Kidney epithelial cell (primary cell): Measurements from ENCODE around the gene FBXO48. TPM values are rescaled to one million over a fixed set of nuclear protein-coding genes. Genes with fewer than 3 reads are reported as not detected.
A peak's percentile ranks its signal among the peaks of the same experiment; 100 is the strongest.

Experiments
- DNase-seq: peaks from one replicate; pipeline ENCODE4 v3.0.0-alpha.2; 2010; ENCODE audit warnings: low read depth
- H3K27me3 ChIP-seq: 2 replicates; pipeline ENCODE4 v1.6.0; 2011; ENCODE audit warnings: low read length; ENCODE audit not compliant: control insufficient read depth, insufficient read depth
- H3K36me3 ChIP-seq: 2 replicates; pipeline ENCODE4 v1.5.1; 2011; ENCODE audit warnings: low read length; ENCODE audit not compliant: control insufficient read depth, insufficient read depth
- H3K4me3 ChIP-seq: 2 replicates; pipeline ENCODE4 v1.5.1; 2011; ENCODE audit warnings: low read depth, mild to moderate bottlenecking, control low read depth, low read length
- total RNA-seq: library from RNA; depleted of rRNA; stranded (reverse); fragments of >200 nt; gene quantifications from 2 replicates; pipeline ENCODE4 v1.2.3, GENCODE V29; 2015
- TF ChIP-seq, protein P1 (sequence below): IDR thresholded peaks from 2 replicates; pipeline ENCODE4 v1.5.1; 2011; ENCODE audit warnings: mild to moderate bottlenecking, moderate library complexity, low read length, control low read depth, inconsistent platforms; ENCODE audit not compliant: insufficient read depth, poor library complexity, severe bottlenecking

The FBXO48 gene
- total RNA-seq, 1 donor from 2014 or later = 0.54 TPM

DNA sequence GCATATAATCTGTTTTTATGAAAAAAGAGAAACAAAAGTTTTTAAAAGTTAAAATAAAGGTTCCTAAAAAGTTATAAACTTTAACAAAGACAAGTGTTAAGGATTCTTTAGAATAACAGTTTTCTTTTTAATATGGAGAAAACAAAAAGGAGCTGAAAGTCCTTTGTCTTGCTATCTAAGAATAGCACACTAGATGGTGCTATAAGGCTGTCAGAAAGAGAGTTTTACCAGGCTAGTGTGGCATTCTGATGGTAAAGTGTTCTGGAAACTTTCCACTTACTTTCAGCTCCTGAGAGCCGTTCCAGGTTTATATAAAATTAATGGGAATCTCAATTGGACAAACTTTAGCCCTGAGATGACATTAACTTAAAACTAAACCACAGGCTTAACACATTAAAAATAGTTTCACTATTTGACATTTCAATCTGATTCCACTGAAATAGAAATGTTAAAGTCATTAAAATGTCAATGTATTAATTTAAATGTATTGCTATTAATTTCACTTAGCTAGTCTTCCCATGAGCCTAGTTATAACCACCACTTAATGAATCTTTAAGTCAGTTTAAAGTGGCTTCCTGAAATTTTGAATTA, 3.7 kb downstream of the FBXO48 start:
- Histone ChIP-seq H3K4me3 (no peak overlapping the region), H3K27me3 (no peaks in the 10 kb centered on the region), H3K36me3 (no peaks in the 10 kb centered on the region)
- TF ChIP-seq, protein P1, sequence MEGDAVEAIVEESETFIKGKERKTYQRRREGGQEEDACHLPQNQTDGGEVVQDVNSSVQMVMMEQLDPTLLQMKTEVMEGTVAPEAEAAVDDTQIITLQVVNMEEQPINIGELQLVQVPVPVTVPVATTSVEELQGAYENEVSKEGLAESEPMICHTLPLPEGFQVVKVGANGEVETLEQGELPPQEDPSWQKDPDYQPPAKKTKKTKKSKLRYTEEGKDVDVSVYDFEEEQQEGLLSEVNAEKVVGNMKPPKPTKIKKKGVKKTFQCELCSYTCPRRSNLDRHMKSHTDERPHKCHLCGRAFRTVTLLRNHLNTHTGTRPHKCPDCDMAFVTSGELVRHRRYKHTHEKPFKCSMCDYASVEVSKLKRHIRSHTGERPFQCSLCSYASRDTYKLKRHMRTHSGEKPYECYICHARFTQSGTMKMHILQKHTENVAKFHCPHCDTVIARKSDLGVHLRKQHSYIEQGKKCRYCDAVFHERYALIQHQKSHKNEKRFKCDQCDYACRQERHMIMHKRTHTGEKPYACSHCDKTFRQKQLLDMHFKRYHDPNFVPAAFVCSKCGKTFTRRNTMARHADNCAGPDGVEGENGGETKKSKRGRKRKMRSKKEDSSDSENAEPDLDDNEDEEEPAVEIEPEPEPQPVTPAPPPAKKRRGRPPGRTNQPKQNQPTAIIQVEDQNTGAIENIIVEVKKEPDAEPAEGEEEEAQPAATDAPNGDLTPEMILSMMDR = peak; percentile 72
- DNase-seq = no peak

DNA sequence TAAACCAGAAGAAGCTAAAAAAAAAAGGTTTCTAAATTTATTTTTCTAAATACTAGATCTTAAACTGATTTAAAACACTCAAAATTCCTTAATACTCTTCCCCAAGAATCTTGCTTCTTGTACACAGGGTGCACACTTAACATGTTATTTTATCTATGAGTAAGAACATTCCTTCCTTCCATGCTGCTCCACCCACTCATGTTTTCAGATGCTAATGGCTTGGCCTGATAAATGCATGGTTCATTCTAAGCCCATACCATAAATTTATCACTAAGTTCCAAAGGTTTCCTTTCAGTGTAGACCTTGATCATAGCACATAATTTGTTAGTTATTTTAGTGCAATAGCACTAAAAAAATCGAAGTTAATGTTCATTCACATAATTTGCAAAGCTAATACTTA, 8.1 kb downstream of the FBXO48 start:
- H3K27me3 ChIP-seq = no peaks in the 10 kb centered on the region
- H3K4me3 ChIP-seq = no peak overlapping the region
- no peaks in the 10 kb centered on the region for H3K36me3 ChIP-seq
- TF ChIP-seq, protein P1 = no peak
- no peak for DNase-seq

DNA sequence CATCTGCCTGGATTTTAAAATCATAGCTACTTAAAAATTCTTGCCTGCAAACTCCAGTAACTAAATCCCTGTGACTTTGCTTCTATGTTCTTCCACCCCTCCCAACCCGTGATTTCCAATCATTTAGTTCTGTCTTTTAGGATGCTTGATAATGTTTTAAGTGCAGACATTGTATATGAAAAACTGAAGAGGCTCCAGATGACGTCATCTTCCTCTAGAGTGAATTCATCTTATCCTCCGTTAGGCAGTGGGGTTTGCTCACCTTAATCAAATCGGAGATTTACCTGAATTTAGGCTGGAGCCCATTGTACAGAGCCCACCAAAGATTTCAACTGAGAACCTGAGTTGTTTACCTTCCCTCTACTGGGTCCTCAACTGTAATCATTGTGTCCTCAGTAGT, 10.9 kb downstream of the FBXO48 start:
- TF ChIP-seq, protein P1 = no peak
- DNase-seq = no peak
- Histone ChIP-seq H3K27me3 (no peaks in the 10 kb centered on the region), H3K36me3 (no peaks in the 10 kb centered on the region), H3K4me3 (no peak overlapping the region)

GRCh38 chr2:68454719-68455118, 12.4 kb downstream of the FBXO48 start:
- no peaks in the 10 kb centered on the region for H3K36me3 ChIP-seq
- DNase-seq = no peak
- H3K27me3 ChIP-seq = no peaks in the 10 kb centered on the region
- TF ChIP-seq, protein P1 = no peak
- H3K4me3 ChIP-seq = no peak overlapping the region

DNA sequence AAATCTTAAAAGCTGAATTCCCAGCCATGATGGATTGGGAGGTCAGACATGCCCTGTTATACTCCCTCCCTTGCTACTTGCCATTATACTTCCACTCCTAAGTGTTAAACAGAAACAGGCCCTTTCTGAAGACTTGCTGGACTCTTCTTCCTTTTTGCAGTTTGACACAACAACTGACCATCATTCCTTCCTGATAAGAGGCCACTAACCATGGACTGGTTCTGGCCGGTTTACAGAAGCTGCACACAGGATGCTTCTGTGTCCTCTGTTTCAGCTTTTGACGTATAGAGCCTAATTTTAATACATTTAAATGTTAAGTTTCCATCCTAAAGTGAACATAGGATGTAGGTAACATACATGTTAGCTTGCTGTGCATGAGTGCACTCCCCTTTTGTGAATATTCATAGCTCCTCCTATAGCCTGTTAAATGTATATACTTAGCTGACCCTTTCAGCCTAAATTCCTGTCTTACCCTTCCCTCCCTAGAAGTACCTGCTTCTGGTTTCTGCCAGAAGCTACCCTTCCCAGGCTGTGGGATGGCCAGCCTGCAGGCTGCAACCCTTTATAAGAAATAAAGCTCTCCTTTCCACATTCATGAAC, 13.2 kb downstream of the FBXO48 start:
- Histone ChIP-seq H3K4me3 (no peak overlapping the region), H3K36me3 (no peaks in the 10 kb centered on the region), H3K27me3 (no peaks in the 10 kb centered on the region)
- DNase-seq = no peak
- TF ChIP-seq, protein P1 = no peak
